Spleen (tissue), 11 donors: ENCODE measurements around the gene FGF14. TPM values are rescaled to one million over a fixed set of nuclear protein-coding genes. Genes with fewer than 3 reads are reported as not detected.

Experiments used
- DNase-seq: peaks from one replicate; pipeline ENCODE4 v3.0.0-alpha.2; 2020
- H3K27ac ChIP-seq, 8 donors: fragments of 200-600 bp; sonication (generic) in 7 of 8; 1 replicate in 4 of 8; 2 replicates in 4 of 8; pipeline versions ENCODE4 v1.5.0 to v1.8.0; 2016 to 2021; ENCODE audit warnings: inconsistent platforms in 4 of 8, mild to moderate bottlenecking in 4 of 8, moderate library complexity in 1 of 8
- H3K27me3 ChIP-seq, 7 donors: fragments of 200-600 bp; sonication (generic) in 6 of 7; replicated peaks in 1 of 7; 1 replicate in 4 of 7; 2 replicates in 3 of 7; pipeline versions ENCODE4 v1.5.0 to v1.8.0; 2016 to 2021; ENCODE audit warnings: inconsistent platforms in 3 of 7, mild to moderate bottlenecking in 1 of 7
- H3K36me3 ChIP-seq, 6 donors: fragments of 200-600 bp; sonication (generic) in 5 of 6; 1 replicate in 4 of 6; 2 replicates in 2 of 6; pipeline versions ENCODE4 v1.5.0 to v1.8.0; 2016 to 2021; ENCODE audit warnings: inconsistent platforms in 2 of 6
- H3K4me1 ChIP-seq, 6 donors: fragments of 200-600 bp; sonication (generic) in 5 of 6; 1 replicate in 3 of 6; 2 replicates in 3 of 6; pipeline versions ENCODE4 v1.5.0 to v1.8.0; 2016 to 2021; ENCODE audit warnings: inconsistent platforms in 3 of 6
- H3K4me3 ChIP-seq, 8 donors: fragments of 200-600 bp; sonication (generic) in 7 of 8; 1 replicate in 4 of 8; 2 replicates in 4 of 8; pipeline versions ENCODE4 v1.5.0 to v1.8.0; 2016 to 2021; ENCODE audit warnings: inconsistent platforms in 4 of 8, mild to moderate bottlenecking in 4 of 8, moderate library complexity in 2 of 8
- H3K9me3 ChIP-seq, 8 donors: fragments of 200-600 bp; sonication (generic) in 7 of 8; 1 replicate in 4 of 8; 2 replicates in 4 of 8; pipeline versions ENCODE4 v1.5.0 to v1.8.0; 2016 to 2021; ENCODE audit warnings: inconsistent platforms in 4 of 8
- POLR2A ChIP-seq, 3 donors: fragments of 450-650 bp; IDR thresholded peaks; one replicate each; pipeline ENCODE4 v1.5.1; 2017; ENCODE audit warnings: antibody characterized with exemption in 3 of 3, mild to moderate bottlenecking in 1 of 3
- POLR2AphosphoS5 ChIP-seq, 3 donors: sonication (generic); formaldehyde crosslinking; IDR thresholded peaks; one replicate each; pipeline ENCODE4 v1.5.1; 2017; ENCODE audit warnings: antibody characterized with exemption in 3 of 3
- WGBS, 5 donors: extraction: QIAGEN DNeasy Blood & Tissue Kit in 3 of 5; methylation state at CpG; one replicate each; pipeline versions ENCODE4 v1.1.5 to v1.1.7; 2013 to 2018; 5-methylcytosine and 5-hydroxymethylcytosine counted together
- intact Hi-C: fragments of 100-400 bp; cut with DNase I; formaldehyde crosslinking; loops from one replicate; pipeline ENCODE4 v1.15.0; 2023; ENCODE audit warnings: low total_unique reads
- polyA plus RNA-seq, 3 donors: library from polyadenylated mRNA; stranded (reverse); fragments of 200-250 nt; gene quantifications; one replicate each; pipeline ENCODE4 v1.2.1, GENCODE V29; 2013
- total RNA-seq, 7 donors: library from RNA; depleted of rRNA in 3 of 7; stranded (reverse); fragments of >200 nt in 3 of 7; fragmentation: NEBNext Ultra II Directional in 4 of 7; extraction: Animal tissue kit (Norgen Biotek cat#: 25700) in 4 of 7; gene quantifications; one replicate each; pipeline versions ENCODE4 v1.1.0 to v1.2.1, GENCODE V29; 2016 to 2021
- TF ChIP-seq, protein P1 (sequence below), 11 experiments: fragments of 200-600 bp in 7 of 11; fragments of 450-650 bp in 4 of 11; sonication (generic) in 4 of 11; IDR thresholded peaks in 8 of 11; conservative IDR thresholded peaks in 3 of 11; 1 replicate in 7 of 11; 2 replicates in 4 of 11; pipeline versions ENCODE4 v1.4.0 to v1.8.0; 2016 to 2021; ENCODE audit warnings: antibody characterized with exemption in 11 of 11, inconsistent platforms in 4 of 11, mild to moderate bottlenecking in 1 of 11
- donor health status: healthy with polysubstance abuse.
- donor health status: DM: no; HTN: no; CAD: no; lungs with moderate emphysema.
- donor health status: DM: no; HTN: no; CAD: no.
- donor health status: Bipolar disorder and iron deficiency.
- donor health status: healthy.
- donor health status: DM: no; HTN: no; CAD: no.
- donor health status: DM: yes; HTN: yes; CAD: no.

FGF14 gene
- total and polyA plus RNA-seq, 10 donors, result 0.03 to 1.1 (median 0.05) TPM; not detected in 3

DNA sequence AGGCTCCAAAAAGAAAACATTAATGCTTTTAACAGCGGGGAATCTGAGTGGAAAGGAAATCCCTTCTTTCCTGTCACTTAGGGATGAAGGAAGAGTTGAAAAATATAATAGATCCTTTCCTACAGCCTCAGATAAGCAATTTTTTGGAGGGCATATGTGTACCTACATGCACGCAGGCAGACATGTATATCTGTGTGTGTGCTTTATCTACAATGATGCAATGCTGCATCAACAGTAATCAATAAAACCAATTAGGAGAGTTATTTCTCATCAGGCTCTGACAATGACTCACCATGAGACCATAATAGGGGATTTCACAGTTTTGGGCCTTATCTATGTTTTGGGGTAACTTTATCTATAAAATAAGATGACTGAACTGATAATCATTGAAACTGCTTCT, 505.3 kb downstream of the FGF14 start:
- DNase-seq, result no peak
- Histone ChIP-seq H3K27ac (no peak overlapping the region), H3K4me3 (no peak overlapping the region), H3K4me1 (no peaks in the 10 kb centered on the region), H3K9me3 (no peaks in the 10 kb centered on the region), H3K27me3 (peaks cover 0 to 7% (median 0%) of the 10 kb centered on the region in 7 donors), H3K36me3 (no peaks in the 10 kb centered on the region)
- intact Hi-C loops, result no loop called here
- TF ChIP-seq POLR2AphosphoS5 (IDR thresholded peaks at IDR 0.05), result no peak
- no peak for TF ChIP-seq POLR2A (IDR thresholded peaks at IDR 0.05)
- TF ChIP-seq, protein P1, sequence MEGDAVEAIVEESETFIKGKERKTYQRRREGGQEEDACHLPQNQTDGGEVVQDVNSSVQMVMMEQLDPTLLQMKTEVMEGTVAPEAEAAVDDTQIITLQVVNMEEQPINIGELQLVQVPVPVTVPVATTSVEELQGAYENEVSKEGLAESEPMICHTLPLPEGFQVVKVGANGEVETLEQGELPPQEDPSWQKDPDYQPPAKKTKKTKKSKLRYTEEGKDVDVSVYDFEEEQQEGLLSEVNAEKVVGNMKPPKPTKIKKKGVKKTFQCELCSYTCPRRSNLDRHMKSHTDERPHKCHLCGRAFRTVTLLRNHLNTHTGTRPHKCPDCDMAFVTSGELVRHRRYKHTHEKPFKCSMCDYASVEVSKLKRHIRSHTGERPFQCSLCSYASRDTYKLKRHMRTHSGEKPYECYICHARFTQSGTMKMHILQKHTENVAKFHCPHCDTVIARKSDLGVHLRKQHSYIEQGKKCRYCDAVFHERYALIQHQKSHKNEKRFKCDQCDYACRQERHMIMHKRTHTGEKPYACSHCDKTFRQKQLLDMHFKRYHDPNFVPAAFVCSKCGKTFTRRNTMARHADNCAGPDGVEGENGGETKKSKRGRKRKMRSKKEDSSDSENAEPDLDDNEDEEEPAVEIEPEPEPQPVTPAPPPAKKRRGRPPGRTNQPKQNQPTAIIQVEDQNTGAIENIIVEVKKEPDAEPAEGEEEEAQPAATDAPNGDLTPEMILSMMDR (IDR thresholded peaks at IDR 0.05 in 8 of 11, conservative IDR thresholded peaks at IDR 0.05 in 3 of 11), result no peak
- 54 to 71% (median 63%) methylated on average over 2 of the region's 2 CpGs for WGBS, 5 donors

- H3K36me3 ChIP-seq, result no peaks in the 10 kb centered on the region
- TF ChIP-seq POLR2A (IDR thresholded peaks at IDR 0.05) (no peak), POLR2AphosphoS5 (IDR thresholded peaks at IDR 0.05) (no peak)
- TF ChIP-seq, protein P1 (IDR thresholded peaks at IDR 0.05 in 8 of 11, conservative IDR thresholded peaks at IDR 0.05 in 3 of 11), result no peak
- WGBS, 5 donors, result 25 to 64% (median 30%) methylated on average over 1 of the region's 1 CpG
Measured at GRCh38 chr13:101893021-101893420, 508.8 kb downstream of the FGF14 start.

DNA sequence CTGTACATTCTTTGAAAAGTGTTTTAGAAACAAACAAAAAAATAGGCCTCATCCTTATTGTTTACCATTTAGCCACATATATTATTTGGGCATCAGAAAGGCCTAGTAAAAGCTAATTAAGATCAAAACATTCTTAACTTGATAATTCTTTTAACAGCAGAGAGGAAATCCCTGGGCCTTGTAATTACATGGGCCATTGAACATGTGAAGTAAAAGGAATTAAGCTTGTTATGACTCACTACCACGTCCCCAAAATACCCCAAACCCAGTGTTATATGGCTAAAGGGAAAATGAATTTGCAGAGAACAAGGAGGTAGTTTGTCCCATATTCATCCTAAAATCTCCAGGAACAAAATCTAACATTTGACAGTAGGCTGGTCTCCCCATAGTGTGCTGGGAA, 509.6 kb downstream of the FGF14 start:
- Histone ChIP-seq H3K9me3 (no peaks in the 10 kb centered on the region), H3K27ac (no peak overlapping the region), H3K4me3 (no peak overlapping the region), H3K27me3 (peaks cover 0 to 7% (median 0%) of the 10 kb centered on the region in 7 donors), H3K4me1 (no peaks in the 10 kb centered on the region), H3K36me3 (no peaks in the 10 kb centered on the region)
- intact Hi-C loops, result no loop called here
- TF ChIP-seq POLR2A (IDR thresholded peaks at IDR 0.05) (no peak), POLR2AphosphoS5 (IDR thresholded peaks at IDR 0.05) (no peak)
- TF ChIP-seq, protein P1 (IDR thresholded peaks at IDR 0.05 in 8 of 11, conservative IDR thresholded peaks at IDR 0.05 in 3 of 11), result no peak
- no peak for DNase-seq
- 33 to 46% (median 36%) methylated on average over 1 of the region's 1 CpG for WGBS, 5 donors

More at GRCh38 chr13:101893021-101893420, 508.8 kb downstream of the FGF14 start:
- Histone ChIP-seq H3K4me3 (no peak overlapping the region), H3K4me1 (no peaks in the 10 kb centered on the region), H3K9me3 (no peaks in the 10 kb centered on the region), H3K27ac (no peak overlapping the region), H3K27me3 (peaks cover 0 to 7% (median 0%) of the 10 kb centered on the region in 7 donors)
- intact Hi-C loops, result no loop called here
- no peak for DNase-seq

DNA sequence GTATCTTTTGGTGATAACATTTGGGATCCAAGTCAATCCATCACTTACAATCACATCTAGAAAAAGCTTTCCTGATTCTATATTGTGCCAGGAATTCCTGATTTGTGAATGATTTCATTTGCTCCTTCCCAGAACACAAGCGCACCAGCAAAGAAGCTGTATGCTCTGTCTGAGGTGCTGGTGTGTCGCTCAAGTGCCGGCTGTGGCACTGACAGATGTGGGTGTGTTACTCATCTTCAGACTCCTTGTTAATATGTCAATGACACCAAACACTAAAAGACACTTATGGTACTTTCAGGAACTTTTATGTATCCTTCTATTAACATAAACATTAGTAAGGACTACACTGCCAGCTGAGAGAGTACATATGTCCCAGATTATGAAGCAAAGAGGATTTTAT, 520.3 kb downstream of the FGF14 start:
- H3K4me1 ChIP-seq, result no peaks in the 10 kb centered on the region
- no peaks in the 10 kb centered on the region for H3K36me3 ChIP-seq
- no peak for DNase-seq
- WGBS, 5 donors, result 77 to 91% (median 87%) methylated on average over 3 of the region's 3 CpGs
- no peaks in the 10 kb centered on the region for H3K27me3 ChIP-seq
- no peak overlapping the region for H3K4me3 ChIP-seq
- H3K9me3 ChIP-seq, result no peaks in the 10 kb centered on the region
- TF ChIP-seq POLR2A (IDR thresholded peaks at IDR 0.05), result no peak
- TF ChIP-seq, protein P1 (IDR thresholded peaks at IDR 0.05 in 8 of 11, conservative IDR thresholded peaks at IDR 0.05 in 3 of 11), result no peak
- TF ChIP-seq POLR2AphosphoS5 (IDR thresholded peaks at IDR 0.05), result no peak
- intact Hi-C loops, result no loop called here
- H3K27ac ChIP-seq, result no peak overlapping the region
